GM21619 (cell line): Measurements from ENCODE around the gene BLVRB.
A peak's percentile ranks its signal among the peaks of the same experiment; 100 is the strongest.
"Not testable (repeated sequence)": the region's sequence is repeated elsewhere in the genome, so short reads cannot be mapped to it uniquely, and the experiment has no call there.

Experiments used
- ATAC-seq: cut with Tn5 transposase; IDR thresholded peaks from one replicate; pipeline ENCODE4 v1.9.1; 2021; ENCODE audit not compliant: unreplicated experiment

The BLVRB gene

DNA sequence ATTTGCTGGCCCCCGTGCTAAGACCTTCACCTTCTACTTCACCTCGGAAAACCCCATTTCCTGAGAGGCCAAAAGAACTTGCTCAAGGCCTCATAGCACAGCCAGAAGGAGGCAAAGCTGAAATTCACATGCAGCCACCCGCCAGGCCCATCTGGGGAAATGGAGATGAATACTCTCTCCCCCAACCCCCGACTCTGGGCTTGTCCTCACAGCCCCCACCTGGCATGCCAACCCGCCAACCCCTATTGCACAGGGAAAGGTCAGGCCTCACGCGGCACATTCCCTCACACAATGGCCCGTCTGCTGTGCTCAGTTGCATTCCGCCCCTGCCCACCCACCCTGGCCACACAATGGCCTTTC, 55.5 kb downstream of the BLVRB start:
- no peak for ATAC-seq

DNA sequence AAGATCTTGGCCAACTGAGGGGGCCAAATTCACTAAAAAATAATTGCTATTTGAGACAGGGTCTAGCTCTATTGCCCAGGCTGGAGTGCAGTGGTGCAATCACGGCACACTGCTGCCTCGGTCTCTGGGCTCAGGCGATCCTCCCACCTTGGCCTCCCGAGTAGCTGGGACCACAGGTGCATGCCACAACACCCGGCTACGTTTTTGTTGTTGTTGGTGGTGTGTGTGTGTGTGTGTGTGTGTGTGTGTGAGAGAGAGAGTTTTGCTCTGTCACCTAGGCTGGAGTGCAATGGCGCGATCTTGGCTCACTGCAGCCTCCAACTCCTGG, 57.0 kb downstream of the BLVRB start:
- not testable (repeated sequence) for ATAC-seq

DNA sequence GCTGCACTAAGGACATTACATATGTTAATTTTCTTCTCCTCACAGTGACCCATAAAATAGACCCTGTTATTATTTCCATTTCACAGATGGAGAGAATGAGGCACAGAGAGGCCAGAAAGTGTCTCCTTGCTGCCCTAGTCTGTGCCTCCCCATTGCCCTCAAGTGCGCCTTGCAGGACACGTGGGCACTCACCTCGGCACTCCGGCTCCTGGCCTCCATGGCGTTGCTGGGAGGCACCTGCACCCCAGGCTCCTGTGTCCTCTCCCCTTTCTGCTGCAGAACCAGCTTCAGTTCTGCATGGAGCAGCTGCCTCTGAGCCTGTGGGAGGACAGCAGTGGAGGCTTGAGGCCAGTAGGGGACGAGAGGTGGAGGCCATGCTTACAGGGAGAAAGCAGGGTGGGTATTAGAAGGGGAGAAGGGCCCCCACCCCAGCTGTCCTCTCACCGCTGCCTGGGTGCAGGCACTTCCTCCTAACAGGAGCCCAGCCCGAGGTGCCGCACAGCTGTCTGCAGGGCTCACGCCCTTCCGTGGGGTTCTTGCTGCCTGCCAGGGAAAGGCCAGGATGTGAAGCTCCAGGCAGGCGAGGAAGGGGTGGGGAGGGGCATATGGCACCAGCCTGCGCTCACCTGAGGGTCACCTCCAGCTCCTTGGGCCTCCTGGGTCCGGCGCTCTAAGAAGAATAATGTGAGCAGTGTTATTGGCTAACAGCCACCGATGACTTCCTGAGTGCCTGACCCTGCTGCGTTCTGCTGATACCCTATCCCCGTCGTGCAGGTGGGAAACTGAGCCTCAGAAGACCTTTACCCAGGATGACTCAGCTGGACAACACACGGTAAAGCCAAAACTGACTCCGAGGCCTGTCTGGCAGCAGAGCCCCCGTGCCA, 57.6 kb downstream of the BLVRB start:
- no peak for ATAC-seq

DNA sequence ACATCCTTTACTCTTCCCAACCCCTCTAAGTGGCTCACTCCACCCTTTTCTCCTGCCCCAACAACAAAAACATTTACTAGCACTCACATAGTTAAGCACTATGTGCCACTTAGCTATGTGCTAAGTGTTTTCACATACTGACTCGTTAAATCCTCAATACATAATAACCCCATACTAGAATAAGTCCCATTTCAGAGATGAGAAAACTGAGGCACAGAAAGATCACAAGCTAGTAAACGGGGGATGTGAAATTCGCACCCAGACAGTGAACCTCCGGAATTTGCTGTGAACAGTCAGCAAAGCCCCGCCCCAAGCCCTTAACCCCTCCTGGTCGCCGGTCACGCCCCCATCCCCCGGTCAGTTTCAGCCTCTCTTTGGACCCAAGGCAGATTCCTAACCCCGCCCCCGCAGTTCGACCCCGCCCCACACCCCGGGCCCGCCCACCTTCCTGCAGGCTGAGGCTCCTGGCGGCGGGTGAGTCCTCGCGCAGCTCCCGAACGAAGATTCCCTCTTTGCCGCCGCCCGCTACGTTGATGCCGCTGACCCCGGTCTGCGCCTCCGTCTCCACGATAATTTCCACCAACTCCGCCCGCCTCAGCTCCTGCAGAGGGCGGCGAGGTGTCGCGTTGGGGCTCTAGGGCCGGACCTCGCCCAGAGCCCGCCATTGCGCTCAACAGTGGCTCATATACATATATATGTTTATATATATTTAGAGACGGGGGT, 62.1 kb downstream of the BLVRB start:
- ATAC-seq: peak; percentile 66

DNA sequence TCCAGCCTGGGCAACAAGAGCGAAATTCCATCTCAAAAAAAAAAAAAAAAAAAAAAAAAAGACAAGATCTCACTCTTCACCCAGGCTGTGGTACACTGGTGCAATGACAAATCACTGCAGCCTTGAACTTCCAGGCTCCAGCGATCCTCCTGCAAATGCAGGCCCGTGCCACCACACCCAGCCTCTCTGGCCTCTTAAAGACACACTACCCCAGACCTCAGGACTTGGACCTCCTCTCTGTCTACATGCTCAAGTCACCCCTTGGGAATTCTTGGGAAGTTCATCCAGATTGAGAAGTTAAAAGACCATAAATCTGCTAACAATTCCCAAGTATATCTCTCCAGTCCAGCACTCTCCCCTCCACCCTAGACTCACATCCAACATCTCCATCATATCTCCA, 65.0 kb downstream of the BLVRB start:
- ATAC-seq: no peak

DNA sequence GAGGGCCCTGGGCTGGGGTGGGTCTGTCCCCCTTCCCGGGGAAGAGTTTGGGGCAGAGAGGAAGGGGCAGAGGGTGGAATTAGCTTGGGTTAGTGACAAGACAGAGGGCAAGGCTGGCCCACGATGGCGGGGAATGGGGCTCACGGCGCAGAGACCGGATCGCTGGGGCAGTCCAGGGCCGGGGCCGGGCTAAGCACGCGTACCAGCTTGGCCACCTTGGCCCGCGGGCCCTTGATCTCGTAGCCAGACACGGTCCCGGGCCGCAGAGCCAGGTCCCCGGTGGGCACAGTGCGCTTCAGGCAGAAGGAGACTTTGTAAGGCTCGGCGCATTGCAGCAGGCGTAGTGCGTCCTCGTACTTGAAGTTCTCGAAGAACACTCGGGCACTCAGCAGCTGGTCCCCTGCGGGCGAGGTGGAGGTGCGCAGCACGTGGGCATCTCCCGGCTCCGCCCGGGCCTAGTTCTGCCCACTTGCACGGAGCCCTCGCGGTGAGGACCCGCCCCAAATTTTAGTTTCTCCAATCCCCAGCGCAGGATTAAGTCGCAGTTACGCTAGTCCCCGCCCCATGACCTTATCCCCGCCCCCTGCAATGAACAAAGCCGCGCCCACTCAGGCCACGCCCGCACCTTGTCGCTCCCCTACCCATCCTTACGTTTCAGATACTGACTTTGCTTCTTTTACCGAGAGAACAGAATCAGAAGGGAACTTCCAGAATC, 67.0 kb downstream of the BLVRB start:
- ATAC-seq: no peak
